GM06990 (cell line): ENCODE results near the gene MEOX1.

Experiments
- DNase-seq: peaks from one replicate; pipeline ENCODE4 v3.0.0-alpha.2; 2011; ENCODE audit not compliant: insufficient read length; ENCODE audit errors: extremely low read depth
- H3K27me3 ChIP-seq: replicated peaks from 2 replicates; pipeline ENCODE4 v1.6.0; 2011; ENCODE audit warnings: low read length; ENCODE audit not compliant: control insufficient read depth, insufficient read depth
- H3K36me3 ChIP-seq: 2 replicates; pipeline ENCODE4 v1.5.1; 2011; ENCODE audit warnings: low read length; ENCODE audit not compliant: control insufficient read depth, insufficient read depth
- H3K4me3 ChIP-seq: replicated peaks from 2 replicates; pipeline ENCODE4 v1.5.1; 2011; ENCODE audit warnings: low read depth, mild to moderate bottlenecking, control low read depth, low read length
- CTCF ChIP-seq: IDR thresholded peaks from 2 replicates; pipeline ENCODE4 v1.5.1; 2011; ENCODE audit warnings: low read length, control low read depth, mild to moderate bottlenecking, inconsistent platforms; ENCODE audit not compliant: insufficient read depth, poor library complexity, severe bottlenecking

MEOX1 gene

GRCh38 chr17:43615330-43616028 lies 46.2 kb downstream of the MEOX1 start:
- DNase-seq, result no peak
- H3K27me3 ChIP-seq, result no peaks in the 10 kb centered on the region; the same call in 1 of the 2 replicates
- no peak for TF ChIP-seq CTCF
- H3K4me3 ChIP-seq, result no peak overlapping the region
- H3K36me3 ChIP-seq, result no peaks in the 10 kb centered on the region

GRCh38 chr17:43614561-43614960 lies 47.2 kb downstream of the MEOX1 start:
- H3K4me3 ChIP-seq, result no peak overlapping the region
- H3K36me3 ChIP-seq, result no peaks in the 10 kb centered on the region
- DNase-seq, result no peak
- no peaks in the 10 kb centered on the region; the same call in 1 of the 2 replicates for H3K27me3 ChIP-seq
- no peak for TF ChIP-seq CTCF

- no peaks in the 10 kb centered on the region; the same call in 1 of the 2 replicates for H3K27me3 ChIP-seq
- TF ChIP-seq CTCF, result no peak
- H3K4me3 ChIP-seq, result no peak overlapping the region
- no peaks in the 10 kb centered on the region for H3K36me3 ChIP-seq
- no peak for DNase-seq
These were observed 47.8 kb downstream of the MEOX1 start for GRCh38 chr17:43613917-43614316.

GRCh38 chr17:43612515-43612914 lies 49.2 kb downstream of the MEOX1 start:
- Histone ChIP-seq H3K36me3 (no peaks in the 10 kb centered on the region), H3K27me3 (no peaks in the 10 kb centered on the region; the same call in 1 of the 2 replicates), H3K4me3 (no peak overlapping the region)
- no peak for DNase-seq
- TF ChIP-seq CTCF, result no peak

GRCh38 chr17:43611230-43611969 lies 50.3 kb downstream of the MEOX1 start:
- no peak for TF ChIP-seq CTCF
- Histone ChIP-seq H3K4me3 (no peak overlapping the region), H3K27me3 (no peaks in the 10 kb centered on the region; the same call in 1 of the 2 replicates), H3K36me3 (no peaks in the 10 kb centered on the region)
- no peak for DNase-seq
